HTERT RPE-1 (cell line): Measurements from ENCODE around the gene THAP6.

Experiments
- in situ Hi-C: fragments of 300-500 bp; cut with MboI; formaldehyde crosslinking; loops from 4 replicates; pipeline ENCODE4 v1.14.3; 2020; ENCODE audit warnings: low sequenced_read_pairs

Gene THAP6

GRCh38 chr4:75567725-75568124 is 53.5 kb downstream of the THAP6 start:
- in situ Hi-C loops = no loop called here
